Sigmoid colon (tissue), 7 donors: ENCODE results near the gene SLC26A8. TPM values are rescaled to one million over a fixed set of nuclear protein-coding genes. Genes with fewer than 3 reads are reported as not detected.

Source experiments
- DNase-seq: peaks from one replicate; pipeline ENCODE4 v3.0.0-alpha.2; 2019
- H3K27ac ChIP-seq, 4 donors: fragments of 200-600 bp; sonication (generic); one replicate each; pipeline ENCODE4 v1.5.1; 2016 to 2019; ENCODE audit warnings: mild to moderate bottlenecking in 1 of 4
- H3K27me3 ChIP-seq, 3 donors: fragments of 200-600 bp; sonication (generic); one replicate each; pipeline ENCODE4 v1.5.1; 2019; ENCODE audit warnings: mild to moderate bottlenecking in 1 of 3
- H3K36me3 ChIP-seq, 4 donors: fragments of 200-600 bp; sonication (generic); one replicate each; pipeline ENCODE4 v1.5.1; 2016 to 2019
- H3K4me1 ChIP-seq, 4 donors: fragments of 200-600 bp; sonication (generic); one replicate each; pipeline ENCODE4 v1.5.1; 2017 to 2019
- H3K4me3 ChIP-seq, 4 donors: fragments of 200-600 bp; sonication (generic); one replicate each; pipeline ENCODE4 v1.5.1; 2017 to 2019; ENCODE audit warnings: mild to moderate bottlenecking in 2 of 4, moderate library complexity in 1 of 4
- H3K9me3 ChIP-seq, 4 donors: fragments of 200-600 bp in 3 of 4; sonication (generic) in 3 of 4; one replicate each; pipeline versions ENCODE4 v1.5.1 to v1.6.1; 2013 to 2019
- CTCF ChIP-seq, 4 experiments: fragments of 450-650 bp in 3 of 4; fragments of 200-600 bp in 1 of 4; IDR thresholded peaks; one replicate each; pipeline ENCODE4 v1.5.1; 2016 to 2019; ENCODE audit warnings: antibody characterized with exemption in 4 of 4, mild to moderate bottlenecking in 3 of 4, moderate library complexity in 2 of 4
- EP300 ChIP-seq, 4 donors: sonication (generic); formaldehyde crosslinking; IDR thresholded peaks; one replicate each; pipeline ENCODE4 v1.6.1; 2017; ENCODE audit warnings: antibody characterized with exemption in 4 of 4
- POLR2A ChIP-seq, 2 donors: fragments of 450-650 bp; IDR thresholded peaks; one replicate each; pipeline ENCODE4 v1.6.1; 2016; ENCODE audit warnings: antibody characterized with exemption in 2 of 2, mild to moderate bottlenecking in 2 of 2, moderate library complexity in 2 of 2
- POLR2AphosphoS5 ChIP-seq, 4 donors: sonication (generic); formaldehyde crosslinking; IDR thresholded peaks; one replicate each; pipeline ENCODE4 v1.6.1; 2017; ENCODE audit warnings: antibody characterized with exemption in 4 of 4
- WGBS, 2 donors: extraction: QIAGEN DNeasy Blood & Tissue Kit; methylation state at CpG; one replicate each; pipeline ENCODE4 v1.1.7; 2013; 5-methylcytosine and 5-hydroxymethylcytosine counted together
- intact Hi-C: fragments of 100-400 bp; cut with DNase I; formaldehyde crosslinking; loops from one replicate; pipeline ENCODE4 v1.15.1; 2023
- polyA plus RNA-seq, 3 donors: library from polyadenylated mRNA; stranded (reverse); fragments of 200-250 nt; gene quantifications; one replicate each; pipeline ENCODE4 v1.2.3, GENCODE V29; 2013
- total RNA-seq, 4 donors: library from RNA; depleted of rRNA; stranded (reverse); fragments of >200 nt; gene quantifications; one replicate each; pipeline ENCODE4 v1.1.0, GENCODE V29; 2016
- donor health status: healthy with polysubstance abuse.
- donor health status: Bipolar disorder and iron deficiency.
- donor health status: healthy.

The SLC26A8 gene
- total RNA-seq (not detected), polyA plus RNA-seq (under 1 TPM in 1 of 3 donors, not detected in 2; 0.10 TPM)

- peaks cover 0 to 6% (median 2%) of the 10 kb centered on the region in 4 donors for H3K4me1 ChIP-seq
- peaks cover 3 to 28% (median 5%) of the 10 kb centered on the region in 3 donors for H3K27me3 ChIP-seq
- intact Hi-C loops: no loop called here
- WGBS, 2 donors: 20 to 44% methylated on average over 44 of the region's 44 CpGs
- H3K4me3 ChIP-seq: no peak within 1 kb of the TSS
- H3K27ac ChIP-seq: no peak within 1 kb of the TSS
- TF ChIP-seq POLR2AphosphoS5 (IDR thresholded peaks at IDR 0.05): no peak
- no peak for TF ChIP-seq POLR2A (IDR thresholded peaks at IDR 0.05)
- no peaks in the 10 kb centered on the region for H3K9me3 ChIP-seq
- no peaks in the 10 kb centered on the region for H3K36me3 ChIP-seq
- no peak for DNase-seq
Measured at GRCh38 chr6:36023996-36024795, at the start of gene SLC26A8. SLC26A8 (minus strand) TSS chr6:36024641; CDS start chr6:36019707, 4,934 bp downstream.

GRCh38 chr6:36073587-36073986, 49.1 kb upstream of the SLC26A8 start:
- no peaks in the 10 kb centered on the region for H3K27me3 ChIP-seq
- H3K9me3 ChIP-seq: no peaks in the 10 kb centered on the region
- intact Hi-C loops: no loop called here
- H3K27ac ChIP-seq: no peak overlapping the region
- no peak for DNase-seq
- peaks cover 0 to 52% (median 39%) of the 10 kb centered on the region in 4 donors for H3K4me1 ChIP-seq
- H3K4me3 ChIP-seq: no peak overlapping the region
- TF ChIP-seq CTCF (IDR thresholded peaks at IDR 0.05): no peak
- no peak for TF ChIP-seq POLR2AphosphoS5 (IDR thresholded peaks at IDR 0.05)
- TF ChIP-seq POLR2A (IDR thresholded peaks at IDR 0.05): no peak
- no peak for TF ChIP-seq EP300 (IDR thresholded peaks at IDR 0.05)
- H3K36me3 ChIP-seq: no peaks in the 10 kb centered on the region

GRCh38 chr6:36072681-36073080, 48.2 kb upstream of the SLC26A8 start:
- intact Hi-C loops: no loop called here
- TF ChIP-seq POLR2A (IDR thresholded peaks at IDR 0.05): no peak
- Histone ChIP-seq H3K36me3 (no peaks in the 10 kb centered on the region), H3K27ac (no peak overlapping the region), H3K4me1 (peaks cover 0 to 50% (median 42%) of the 10 kb centered on the region in 4 donors), H3K4me3 (no peak overlapping the region), H3K9me3 (no peaks in the 10 kb centered on the region), H3K27me3 (no peaks in the 10 kb centered on the region)
- whole genome bisulfite sequencing, 2 donors: 95 to 96% methylated on average over 4 of the region's 4 CpGs
- DNase-seq: no peak

- Histone ChIP-seq H3K27me3 (no peaks in the 10 kb centered on the region), H3K4me3 (no peak overlapping the region), H3K4me1 (peaks cover 0 to 50% (median 42%) of the 10 kb centered on the region in 4 donors), H3K27ac (no peak overlapping the region), H3K36me3 (no peaks in the 10 kb centered on the region), H3K9me3 (no peaks in the 10 kb centered on the region)
- TF ChIP-seq POLR2AphosphoS5 (IDR thresholded peaks at IDR 0.05): no peak
- TF ChIP-seq CTCF (IDR thresholded peaks at IDR 0.05): no peak
- no peak for TF ChIP-seq EP300 (IDR thresholded peaks at IDR 0.05)
- no peak for TF ChIP-seq POLR2A (IDR thresholded peaks at IDR 0.05)
- DNase-seq: no peak
- 98 to 99% methylated on average over 1 of the region's 1 CpG for WGBS, 2 donors
- intact Hi-C loops: no loop called here
Measured at GRCh38 chr6:36071714-36072113, 47.3 kb upstream of the SLC26A8 start.

- Histone ChIP-seq H3K36me3 (no peaks in the 10 kb centered on the region), H3K27me3 (no peaks in the 10 kb centered on the region), H3K27ac (no peak overlapping the region), H3K4me1 (peaks cover 0 to 50% (median 39%) of the 10 kb centered on the region in 4 donors), H3K9me3 (no peaks in the 10 kb centered on the region), H3K4me3 (no peak overlapping the region)
- DNase-seq: no peak
- TF ChIP-seq EP300 (IDR thresholded peaks at IDR 0.05) (no peak), POLR2AphosphoS5 (IDR thresholded peaks at IDR 0.05) (no peak), POLR2A (IDR thresholded peaks at IDR 0.05) (no peak), CTCF (IDR thresholded peaks at IDR 0.05) (no peak)
- intact Hi-C loops: no loop called here
- WGBS, 2 donors: 95 to 96% methylated on average over 3 of the region's 3 CpGs
Measured at GRCh38 chr6:36071281-36071680, 46.8 kb upstream of the SLC26A8 start.
